HepG2 (cell line): ENCODE data around the gene ZCCHC3. TPM values are rescaled to one million over a fixed set of nuclear protein-coding genes. Genes with fewer than 3 reads are reported as not detected.
A peak's percentile ranks its signal among the peaks of the same experiment; 100 is the strongest.

ENCODE experiments used
- ATF2 ChIP-seq: sonication (generic); formaldehyde crosslinking; IDR thresholded peaks from 2 replicates; pipeline ENCODE4 v1.4.0; 2020; ENCODE audit warnings: missing genetic modification reagents
- CAMTA2 ChIP-seq: sonication (generic); formaldehyde crosslinking; IDR thresholded peaks from 2 replicates; pipeline ENCODE4 v1.4.0; 2020; ENCODE audit warnings: mild to moderate bottlenecking, missing genetic modification reagents, borderline replicate concordance
- CC2D1A ChIP-seq: sonication (generic); formaldehyde crosslinking; IDR thresholded peaks from 2 replicates; pipeline ENCODE4 v1.8.1; 2023; ENCODE audit warnings: mild to moderate bottlenecking, missing genetic modification reagents
- CHCHD3 ChIP-seq: sonication (generic); formaldehyde crosslinking; IDR thresholded peaks from 2 replicates; pipeline ENCODE4 v1.8.0; 2022; ENCODE audit warnings: mild to moderate bottlenecking, missing genetic modification reagents, moderate library complexity
- DMAP1 ChIP-seq: IDR thresholded peaks from 2 replicates; pipeline ENCODE4 v1.6.1; 2016
- FIP1L1 ChIP-seq: fragments of 200-400 bp; formaldehyde crosslinking; IDR thresholded peaks from 2 replicates; pipeline ENCODE4 v1.6.1; 2018; ENCODE audit warnings: low read depth, mild to moderate bottlenecking, low read length, moderate library complexity, borderline replicate concordance; ENCODE audit not compliant: insufficient read depth
- HOXA5 ChIP-seq: sonication (generic); formaldehyde crosslinking; IDR thresholded peaks from 2 replicates; pipeline ENCODE4 v1.4.0; 2020; ENCODE audit warnings: missing genetic modification reagents
- MATR3 ChIP-seq: sonication (generic); formaldehyde crosslinking; IDR thresholded peaks from 2 replicates; pipeline ENCODE4 v1.4.0; 2020; ENCODE audit warnings: missing genetic modification reagents
- PHF5A ChIP-seq: IDR thresholded peaks from one replicate; pipeline ENCODE4 v1.6.1; 2018; ENCODE audit warnings: low read depth, missing genetic modification reagents; ENCODE audit not compliant: unreplicated experiment
- POLR2AphosphoS5 ChIP-seq: IDR thresholded peaks from 2 replicates; pipeline ENCODE4 v1.6.1; 2012; ENCODE audit warnings: low read depth, low read length
- REXO4 ChIP-seq: sonication (generic); formaldehyde crosslinking; IDR thresholded peaks from 2 replicates; pipeline ENCODE4 v1.8.0; 2022; ENCODE audit warnings: missing genetic modification reagents, mild to moderate bottlenecking, borderline replicate concordance
- SMAD1 ChIP-seq: sonication (generic); formaldehyde crosslinking; IDR thresholded peaks from 2 replicates; pipeline ENCODE4 v1.4.0; 2020; ENCODE audit warnings: missing genetic modification reagents, low read depth, mild to moderate bottlenecking, borderline replicate concordance
- SP4 ChIP-seq: sonication (generic); formaldehyde crosslinking; IDR thresholded peaks from 2 replicates; pipeline ENCODE4 v1.8.1; 2023; ENCODE audit warnings: mild to moderate bottlenecking, missing genetic modification reagents
- ZNF12 ChIP-seq: sonication (generic); formaldehyde crosslinking; IDR thresholded peaks from 2 replicates; pipeline ENCODE4 v1.5.0; 2020; ENCODE audit warnings: missing genetic modification reagents
- ZNF260 ChIP-seq: sonication (generic); formaldehyde crosslinking; IDR thresholded peaks from 2 replicates; pipeline ENCODE4 v1.4.0; 2020; ENCODE audit warnings: missing genetic modification reagents, low read depth, mild to moderate bottlenecking, borderline replicate concordance
- ZNF879 ChIP-seq: sonication (generic); formaldehyde crosslinking; IDR thresholded peaks from 2 replicates; pipeline ENCODE4 v1.8.1; 2023; ENCODE audit warnings: missing genetic modification reagents
- polyA plus RNA-seq, 8 experiments: library from polyadenylated mRNA; depleted of rRNA in 3 of 8; stranded (reverse) in 7 of 8; unstranded in 1 of 8; fragments of >200 nt; fragmentation: Illumina TruSeq in 4 of 8; extraction: Trizol in 4 of 8; gene quantifications; 2 replicates each; pipeline versions ENCODE4 v1.2.1 to v1.2.3, GENCODE V29; 2011 to 2016; ENCODE audit warnings: low read depth in 4 of 8, missing spikeins in 1 of 8, mixed read lengths in 1 of 8; ENCODE audit not compliant: insufficient read depth in 1 of 8
- total RNA-seq, 5 experiments: library from RNA; depleted of rRNA; stranded (reverse); fragments of >200 nt; fragmentation: Illumina TruSeq; extraction: Trizol; gene quantifications; 2 replicates each; pipeline ENCODE4 v1.2.3, GENCODE V29; 2016; ENCODE audit warnings: low read depth in 1 of 5
- TF ChIP-seq, protein P1 (sequence below): sonication (generic); formaldehyde crosslinking; IDR thresholded peaks from 2 replicates; pipeline ENCODE4 v1.8.1; 2023; ENCODE audit warnings: missing genetic modification reagents, mild to moderate bottlenecking, borderline replicate concordance
- TF ChIP-seq, protein P2 (sequence below): conservative IDR thresholded peaks from 2 replicates; pipeline ENCODE4 v1.6.1; 2018; ENCODE audit warnings: missing genetic modification reagents
- TF ChIP-seq, protein P3 (sequence below): sonication (generic); formaldehyde crosslinking; conservative IDR thresholded peaks from 2 replicates; pipeline ENCODE4 v1.5.0; 2020; ENCODE audit warnings: missing genetic modification reagents
- TF ChIP-seq, protein P4 (sequence below): sonication (generic); formaldehyde crosslinking; IDR thresholded peaks from 2 replicates; pipeline ENCODE4 v1.4.0; 2020; ENCODE audit warnings: missing genetic modification reagents, borderline replicate concordance
- TF ChIP-seq, protein P5 (sequence below): sonication (generic); formaldehyde crosslinking; IDR thresholded peaks from 2 replicates; pipeline ENCODE4 v1.4.0; 2020; ENCODE audit warnings: mild to moderate bottlenecking, missing genetic modification reagents

Gene ZCCHC3
- total and polyA plus RNA-seq, 2 of the 13 experiments (the other 11 are each of a cell fraction or from before 2014, with no cell fraction given): 46.6 to 63.0 TPM

DNA sequence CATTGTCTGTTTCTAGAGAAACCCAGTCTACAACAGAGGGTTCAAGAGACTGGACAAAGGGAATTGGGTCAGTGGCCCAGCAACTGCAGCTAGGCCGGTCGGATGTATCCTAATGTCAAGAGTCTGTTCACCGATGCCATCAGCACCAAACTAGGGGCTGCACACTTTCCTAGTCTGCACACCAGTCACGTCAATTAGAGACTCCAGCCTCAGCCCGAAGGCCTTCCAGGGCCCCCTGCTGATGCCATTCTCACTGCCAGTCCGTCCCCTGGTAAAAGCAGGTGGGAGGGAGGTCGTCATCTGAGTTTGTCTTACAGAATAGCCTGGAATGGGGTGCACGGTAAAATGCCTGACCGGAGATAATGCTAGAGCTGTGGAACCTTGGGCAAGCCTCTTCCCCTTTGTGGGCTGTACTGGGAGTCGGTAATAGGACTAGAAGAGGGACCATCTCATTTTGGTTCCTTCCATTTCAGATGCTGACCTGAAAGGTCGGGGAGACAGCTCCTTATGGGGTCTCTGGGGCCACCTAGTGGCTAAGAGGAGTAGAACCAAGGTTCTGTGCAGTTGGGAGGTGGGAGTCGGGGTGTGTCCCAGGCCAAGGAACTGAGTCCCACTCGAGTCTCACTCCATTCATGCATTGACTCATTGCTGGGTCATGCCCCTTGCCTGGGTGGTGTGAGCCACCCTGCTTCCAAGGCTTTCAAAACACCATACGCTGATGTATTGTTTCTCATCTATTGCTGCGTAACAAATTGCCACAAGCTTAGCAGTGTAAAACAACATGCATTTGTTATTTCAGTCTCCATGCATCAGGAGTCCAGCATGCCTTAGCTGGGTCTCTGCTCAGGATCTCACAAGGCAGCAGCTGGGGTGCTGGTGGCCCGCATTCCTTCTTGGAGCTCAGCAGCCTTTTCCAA is 33.1 kb downstream of the ZCCHC3 start (continued):
- TF ChIP-seq ATF2 (no peak), ZNF260 (CRISPR knock-in tag) (no peak), PHF5A (CRISPR knock-in tag) (peak; percentile 14), CHCHD3 (no peak), HOXA5 (no peak), SP4 (CRISPR knock-in tag) (peak; percentile 62; the same call in 1 of the 2 replicates), POLR2AphosphoS5 (0 out of 2 replicates have a peak, but pooled peaks have one; percentile 32), MATR3 (CRISPR knock-in tag) (no peak), DMAP1 (no peak), SMAD1 (peak; percentile 49; the same call in 1 of the 2 replicates), REXO4 (CRISPR knock-in tag) (no peak), ZNF879 (CRISPR knock-in tag) (no peak), CC2D1A (CRISPR knock-in tag) (no peak), ZNF12 (CRISPR knock-in tag) (peak; percentile 43; the same call in 1 of the 2 replicates), CAMTA2 (CRISPR knock-in tag) (no peak; the same call in 1 of the 2 replicates), FIP1L1 (0 out of 2 replicates have a peak, but pooled peaks have one; percentile 81)
- TF ChIP-seq, protein P1, sequence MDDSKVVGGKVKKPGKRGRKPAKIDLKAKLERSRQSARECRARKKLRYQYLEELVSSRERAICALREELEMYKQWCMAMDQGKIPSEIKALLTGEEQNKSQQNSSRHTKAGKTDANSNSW (CRISPR knock-in tag): no peak
- TF ChIP-seq, protein P2, sequence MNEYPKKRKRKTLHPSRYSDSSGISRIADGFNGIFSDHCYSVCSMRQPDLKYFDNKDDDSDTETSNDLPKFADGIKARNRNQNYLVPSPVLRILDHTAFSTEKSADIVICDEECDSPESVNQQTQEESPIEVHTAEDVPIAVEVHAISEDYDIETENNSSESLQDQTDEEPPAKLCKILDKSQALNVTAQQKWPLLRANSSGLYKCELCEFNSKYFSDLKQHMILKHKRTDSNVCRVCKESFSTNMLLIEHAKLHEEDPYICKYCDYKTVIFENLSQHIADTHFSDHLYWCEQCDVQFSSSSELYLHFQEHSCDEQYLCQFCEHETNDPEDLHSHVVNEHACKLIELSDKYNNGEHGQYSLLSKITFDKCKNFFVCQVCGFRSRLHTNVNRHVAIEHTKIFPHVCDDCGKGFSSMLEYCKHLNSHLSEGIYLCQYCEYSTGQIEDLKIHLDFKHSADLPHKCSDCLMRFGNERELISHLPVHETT: no peak
- TF ChIP-seq, protein P3, sequence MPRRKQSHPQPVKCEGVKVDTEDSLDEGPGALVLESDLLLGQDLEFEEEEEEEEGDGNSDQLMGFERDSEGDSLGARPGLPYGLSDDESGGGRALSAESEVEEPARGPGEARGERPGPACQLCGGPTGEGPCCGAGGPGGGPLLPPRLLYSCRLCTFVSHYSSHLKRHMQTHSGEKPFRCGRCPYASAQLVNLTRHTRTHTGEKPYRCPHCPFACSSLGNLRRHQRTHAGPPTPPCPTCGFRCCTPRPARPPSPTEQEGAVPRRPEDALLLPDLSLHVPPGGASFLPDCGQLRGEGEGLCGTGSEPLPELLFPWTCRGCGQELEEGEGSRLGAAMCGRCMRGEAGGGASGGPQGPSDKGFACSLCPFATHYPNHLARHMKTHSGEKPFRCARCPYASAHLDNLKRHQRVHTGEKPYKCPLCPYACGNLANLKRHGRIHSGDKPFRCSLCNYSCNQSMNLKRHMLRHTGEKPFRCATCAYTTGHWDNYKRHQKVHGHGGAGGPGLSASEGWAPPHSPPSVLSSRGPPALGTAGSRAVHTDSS (CRISPR knock-in tag): no peak
- TF ChIP-seq, protein P4, sequence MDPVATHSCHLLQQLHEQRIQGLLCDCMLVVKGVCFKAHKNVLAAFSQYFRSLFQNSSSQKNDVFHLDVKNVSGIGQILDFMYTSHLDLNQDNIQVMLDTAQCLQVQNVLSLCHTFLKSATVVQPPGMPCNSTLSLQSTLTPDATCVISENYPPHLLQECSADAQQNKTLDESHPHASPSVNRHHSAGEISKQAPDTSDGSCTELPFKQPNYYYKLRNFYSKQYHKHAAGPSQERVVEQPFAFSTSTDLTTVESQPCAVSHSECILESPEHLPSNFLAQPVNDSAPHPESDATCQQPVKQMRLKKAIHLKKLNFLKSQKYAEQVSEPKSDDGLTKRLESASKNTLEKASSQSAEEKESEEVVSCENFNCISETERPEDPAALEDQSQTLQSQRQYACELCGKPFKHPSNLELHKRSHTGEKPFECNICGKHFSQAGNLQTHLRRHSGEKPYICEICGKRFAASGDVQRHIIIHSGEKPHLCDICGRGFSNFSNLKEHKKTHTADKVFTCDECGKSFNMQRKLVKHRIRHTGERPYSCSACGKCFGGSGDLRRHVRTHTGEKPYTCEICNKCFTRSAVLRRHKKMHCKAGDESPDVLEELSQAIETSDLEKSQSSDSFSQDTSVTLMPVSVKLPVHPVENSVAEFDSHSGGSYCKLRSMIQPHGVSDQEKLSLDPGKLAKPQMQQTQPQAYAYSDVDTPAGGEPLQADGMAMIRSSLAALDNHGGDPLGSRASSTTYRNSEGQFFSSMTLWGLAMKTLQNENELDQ (CRISPR knock-in tag): no peak
- TF ChIP-seq, protein P5, sequence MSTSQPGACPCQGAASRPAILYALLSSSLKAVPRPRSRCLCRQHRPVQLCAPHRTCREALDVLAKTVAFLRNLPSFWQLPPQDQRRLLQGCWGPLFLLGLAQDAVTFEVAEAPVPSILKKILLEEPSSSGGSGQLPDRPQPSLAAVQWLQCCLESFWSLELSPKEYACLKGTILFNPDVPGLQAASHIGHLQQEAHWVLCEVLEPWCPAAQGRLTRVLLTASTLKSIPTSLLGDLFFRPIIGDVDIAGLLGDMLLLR (CRISPR knock-in tag): peak; percentile 40; the same call in 1 of the 2 replicates
